GM12872 (cell line): Measurements from ENCODE around the gene KLHL28.

ENCODE experiments used
- TF ChIP-seq, protein P1 (sequence below): IDR thresholded peaks from 3 replicates; pipeline ENCODE4 v1.5.1; 2011; ENCODE audit warnings: low read depth, mild to moderate bottlenecking, low read length, moderate library complexity; ENCODE audit not compliant: insufficient read depth

Gene KLHL28

DNA sequence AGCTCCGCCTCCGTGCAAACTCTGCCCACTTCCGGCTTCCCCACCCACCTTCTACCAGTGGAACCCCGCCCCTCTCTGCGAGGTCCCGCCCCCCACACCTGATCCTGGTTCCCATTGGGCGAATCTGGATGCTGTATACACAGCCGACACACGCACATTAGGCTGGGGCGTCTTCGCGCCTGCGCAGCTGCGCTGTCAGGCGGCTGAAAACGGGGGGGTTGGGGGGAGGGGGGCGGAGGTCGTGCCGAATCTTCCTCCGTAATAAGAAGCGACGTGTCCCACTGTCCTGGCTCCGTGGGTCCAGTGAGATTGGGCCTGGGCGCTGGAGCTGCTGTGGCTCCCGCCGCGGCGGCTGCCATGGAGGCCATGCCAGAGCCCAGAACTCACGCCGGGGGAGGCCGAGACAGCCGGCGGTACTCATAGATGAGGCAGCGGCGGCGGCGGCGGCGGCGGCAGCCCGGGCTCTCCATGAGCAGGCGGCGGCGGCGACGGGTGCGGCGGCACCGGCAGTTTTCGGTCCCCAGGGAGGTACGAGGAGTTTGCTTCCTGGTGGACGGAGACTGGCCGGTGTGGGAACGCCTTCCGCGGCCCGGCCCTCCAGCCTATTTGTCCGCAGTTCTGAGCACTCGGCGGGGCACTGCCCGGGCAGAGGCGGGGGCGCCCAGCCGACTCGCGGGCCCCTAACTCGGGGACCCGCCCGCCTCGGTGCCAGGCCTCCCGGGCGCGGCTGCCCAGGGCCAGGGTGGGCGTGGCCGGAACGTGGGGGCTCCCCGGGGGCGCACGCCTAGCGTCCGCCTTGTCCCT lies 64.5 kb downstream of the KLHL28 start:
- TF ChIP-seq, protein P1, sequence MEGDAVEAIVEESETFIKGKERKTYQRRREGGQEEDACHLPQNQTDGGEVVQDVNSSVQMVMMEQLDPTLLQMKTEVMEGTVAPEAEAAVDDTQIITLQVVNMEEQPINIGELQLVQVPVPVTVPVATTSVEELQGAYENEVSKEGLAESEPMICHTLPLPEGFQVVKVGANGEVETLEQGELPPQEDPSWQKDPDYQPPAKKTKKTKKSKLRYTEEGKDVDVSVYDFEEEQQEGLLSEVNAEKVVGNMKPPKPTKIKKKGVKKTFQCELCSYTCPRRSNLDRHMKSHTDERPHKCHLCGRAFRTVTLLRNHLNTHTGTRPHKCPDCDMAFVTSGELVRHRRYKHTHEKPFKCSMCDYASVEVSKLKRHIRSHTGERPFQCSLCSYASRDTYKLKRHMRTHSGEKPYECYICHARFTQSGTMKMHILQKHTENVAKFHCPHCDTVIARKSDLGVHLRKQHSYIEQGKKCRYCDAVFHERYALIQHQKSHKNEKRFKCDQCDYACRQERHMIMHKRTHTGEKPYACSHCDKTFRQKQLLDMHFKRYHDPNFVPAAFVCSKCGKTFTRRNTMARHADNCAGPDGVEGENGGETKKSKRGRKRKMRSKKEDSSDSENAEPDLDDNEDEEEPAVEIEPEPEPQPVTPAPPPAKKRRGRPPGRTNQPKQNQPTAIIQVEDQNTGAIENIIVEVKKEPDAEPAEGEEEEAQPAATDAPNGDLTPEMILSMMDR = no peak

DNA sequence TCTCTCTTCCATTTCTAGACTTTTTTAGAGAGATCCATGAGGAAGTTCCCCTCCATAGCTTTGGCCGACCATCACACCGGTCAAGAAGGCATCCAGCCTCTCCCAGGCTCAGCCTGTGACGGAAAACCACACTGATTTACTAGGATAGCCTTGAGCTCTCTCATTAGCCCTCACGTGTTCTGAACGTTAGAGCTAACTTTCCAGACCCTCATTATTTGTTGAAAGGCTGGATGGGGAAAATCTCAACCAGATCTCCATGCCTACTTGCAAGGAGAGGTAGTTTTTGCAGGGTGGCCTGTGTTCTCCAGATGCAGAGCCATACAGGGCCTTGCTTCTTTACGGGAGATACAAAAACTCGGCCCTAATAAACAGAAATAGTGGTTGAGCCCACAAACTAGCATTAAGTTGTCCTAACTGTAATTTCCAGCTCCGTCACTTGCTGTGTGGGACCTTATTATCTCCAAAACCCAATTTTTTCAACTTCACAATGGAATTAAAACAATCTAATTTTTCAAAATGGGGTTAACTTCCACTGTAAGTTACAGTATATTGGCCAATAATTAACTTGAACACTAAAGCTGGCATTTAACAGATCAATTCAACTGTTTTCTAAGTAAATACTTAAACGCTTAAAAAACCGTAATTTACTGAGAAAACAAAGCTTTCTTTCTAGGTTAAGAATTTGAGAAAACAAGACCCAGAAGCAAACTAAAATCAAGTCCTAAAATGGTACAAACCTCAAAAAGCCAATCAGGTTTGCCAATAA lies 65.3 kb downstream of the KLHL28 start:
- TF ChIP-seq, protein P1 = no peak

DNA sequence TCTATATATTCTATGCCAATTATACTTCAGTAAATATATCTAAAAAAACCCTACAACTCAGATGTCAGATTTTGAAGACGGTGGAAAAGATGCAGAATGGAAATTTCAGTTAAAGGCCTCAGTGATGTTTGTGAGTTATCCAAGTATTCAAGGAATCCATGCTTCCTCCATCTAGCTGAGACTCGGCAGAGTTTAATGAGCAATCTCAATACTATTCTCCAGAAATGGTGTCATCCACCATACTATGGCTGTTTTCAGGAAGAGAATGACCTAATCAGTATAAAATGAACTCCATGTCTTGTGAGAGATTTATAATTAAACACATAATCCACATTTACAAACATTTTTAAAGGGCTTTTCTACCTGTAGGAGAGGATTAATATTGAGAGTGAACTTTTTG lies 66.0 kb downstream of the KLHL28 start:
- TF ChIP-seq, protein P1 = no peak

DNA sequence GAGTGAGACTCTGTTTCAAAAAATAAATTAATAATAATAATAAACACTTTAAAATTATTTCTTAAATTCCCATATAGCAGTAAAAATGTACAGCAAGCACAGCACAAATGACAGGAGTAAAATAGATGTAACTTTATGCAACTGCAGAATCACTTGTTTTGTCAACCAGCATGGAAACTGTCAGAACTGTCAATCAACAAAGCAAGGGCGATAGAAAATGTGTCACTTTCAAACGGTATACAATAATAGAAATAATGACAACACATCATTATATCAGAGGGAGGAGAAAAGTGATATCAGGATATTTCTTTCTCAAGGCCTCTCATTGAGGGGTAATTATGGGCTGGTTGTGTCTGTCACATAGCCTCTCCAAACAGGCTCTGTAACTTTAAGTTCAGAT lies 68.2 kb downstream of the KLHL28 start:
- TF ChIP-seq, protein P1 = no peak

DNA sequence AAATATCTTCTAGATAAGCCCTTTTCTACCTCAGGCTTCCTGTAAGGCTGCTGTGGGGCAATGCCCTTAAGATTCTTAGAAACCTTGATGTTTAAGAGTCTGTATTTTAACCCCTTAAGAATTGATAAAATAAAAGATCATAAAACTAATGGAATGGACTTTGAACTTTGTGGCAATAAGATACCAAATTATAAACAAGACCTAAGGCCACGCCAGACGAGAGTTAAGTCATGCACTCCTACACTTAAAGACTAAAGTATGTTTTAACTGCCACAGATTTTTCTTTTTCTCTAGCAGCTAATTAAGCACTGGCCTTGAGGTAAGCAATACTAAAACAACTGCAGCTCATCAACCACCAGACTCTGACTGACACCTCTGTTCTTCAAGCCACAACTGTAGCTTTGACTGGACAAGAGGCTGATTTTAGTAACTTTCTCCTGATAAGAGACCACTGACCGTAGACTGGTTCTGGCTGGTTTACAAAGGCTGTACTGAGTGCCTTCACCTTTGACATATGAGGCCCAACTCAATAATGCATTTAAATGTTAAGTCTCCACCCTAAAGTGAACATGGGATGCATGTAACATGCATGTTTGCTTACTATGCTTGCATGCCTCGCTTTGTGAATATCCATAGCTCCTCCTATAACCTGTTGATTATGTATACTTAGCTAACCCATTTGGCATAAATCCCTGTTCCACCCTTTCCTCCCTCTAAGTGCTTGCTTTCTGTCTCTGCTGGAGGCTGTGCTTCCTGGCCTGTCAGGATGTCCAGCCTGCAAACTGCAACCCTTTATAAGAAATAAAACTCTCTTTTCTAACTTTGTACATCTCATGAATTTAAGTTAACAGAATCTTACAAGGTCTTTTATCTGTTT lies 71.9 kb downstream of the KLHL28 start:
- TF ChIP-seq, protein P1 = no peak

DNA sequence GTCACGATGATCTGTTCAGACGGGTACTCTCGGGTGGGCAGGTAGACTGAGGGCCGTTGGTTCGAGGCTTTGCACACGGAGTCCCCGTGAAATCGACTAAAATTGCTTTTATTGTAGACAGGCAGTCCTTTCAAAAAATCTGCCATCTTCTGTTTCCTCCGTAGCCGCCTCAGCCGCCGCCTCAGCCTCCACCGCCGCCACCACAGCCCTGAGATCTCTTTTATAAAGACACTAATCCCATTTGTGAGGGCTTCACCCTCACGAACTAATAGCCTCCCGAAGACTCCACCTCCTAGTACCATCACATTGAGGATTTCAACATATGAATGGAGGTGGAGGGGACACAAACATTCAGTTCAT lies 74.2 kb downstream of the KLHL28 start:
- TF ChIP-seq, protein P1 = no peak

DNA sequence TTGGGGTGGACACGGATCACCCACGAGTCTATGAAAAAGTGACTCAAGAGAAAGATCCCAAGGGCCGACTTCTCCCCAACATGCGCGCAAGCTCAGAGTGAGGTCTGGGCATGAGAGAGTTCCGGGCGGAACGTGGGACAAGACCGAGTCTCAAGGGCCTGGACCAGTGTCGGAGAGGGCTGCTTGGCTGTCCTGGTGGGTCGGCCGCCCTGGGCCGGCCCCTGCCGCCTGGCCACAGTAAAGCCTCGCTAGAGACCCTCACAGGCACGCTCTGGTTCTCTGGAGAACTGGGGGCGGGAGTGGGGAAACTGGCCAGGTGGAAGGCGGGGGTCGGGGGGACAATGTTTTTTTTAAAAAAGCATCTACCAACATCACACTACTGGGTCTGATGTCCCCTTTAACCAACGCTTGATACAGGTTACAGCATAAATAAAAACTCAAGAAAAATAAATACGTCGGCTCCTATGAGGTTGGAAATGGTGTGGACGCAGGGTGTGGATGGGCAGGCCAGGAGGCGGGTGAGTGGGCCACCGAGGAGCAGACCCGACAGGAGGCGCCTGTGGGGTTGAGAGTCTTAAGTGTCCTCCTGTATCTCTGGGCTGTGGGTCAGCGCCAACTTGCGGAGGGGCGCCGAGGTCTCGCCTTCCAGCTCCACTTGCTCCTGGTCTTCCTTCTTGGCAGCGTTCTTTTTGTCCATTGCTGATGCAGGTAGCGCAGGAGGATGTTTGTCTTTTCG lies 74.7 kb downstream of the KLHL28 start:
- TF ChIP-seq, protein P1 = no peak
